GM12874 (cell line): ENCODE results near the gene SNAP29.

Experiments
- TF ChIP-seq, protein P1 (sequence below): IDR thresholded peaks from 2 replicates; pipeline ENCODE4 v1.5.1; 2011; ENCODE audit warnings: low read depth, mild to moderate bottlenecking, control low read depth, low read length, moderate library complexity; ENCODE audit not compliant: insufficient read depth

SNAP29 gene

GRCh38 chr22:20858615-20859416 lies at the start of gene SNAP29, which contains the start of gene PI4KA:
Gene SNAP29, plus strand, starts transcription at chr22:20859007. Its CDS starts 104 bp downstream, at chr22:20859111.
Gene PI4KA, minus strand, starts transcription at chr22:20858811. Its CDS starts 86 bp downstream, at chr22:20858725.
- TF ChIP-seq, protein P1, sequence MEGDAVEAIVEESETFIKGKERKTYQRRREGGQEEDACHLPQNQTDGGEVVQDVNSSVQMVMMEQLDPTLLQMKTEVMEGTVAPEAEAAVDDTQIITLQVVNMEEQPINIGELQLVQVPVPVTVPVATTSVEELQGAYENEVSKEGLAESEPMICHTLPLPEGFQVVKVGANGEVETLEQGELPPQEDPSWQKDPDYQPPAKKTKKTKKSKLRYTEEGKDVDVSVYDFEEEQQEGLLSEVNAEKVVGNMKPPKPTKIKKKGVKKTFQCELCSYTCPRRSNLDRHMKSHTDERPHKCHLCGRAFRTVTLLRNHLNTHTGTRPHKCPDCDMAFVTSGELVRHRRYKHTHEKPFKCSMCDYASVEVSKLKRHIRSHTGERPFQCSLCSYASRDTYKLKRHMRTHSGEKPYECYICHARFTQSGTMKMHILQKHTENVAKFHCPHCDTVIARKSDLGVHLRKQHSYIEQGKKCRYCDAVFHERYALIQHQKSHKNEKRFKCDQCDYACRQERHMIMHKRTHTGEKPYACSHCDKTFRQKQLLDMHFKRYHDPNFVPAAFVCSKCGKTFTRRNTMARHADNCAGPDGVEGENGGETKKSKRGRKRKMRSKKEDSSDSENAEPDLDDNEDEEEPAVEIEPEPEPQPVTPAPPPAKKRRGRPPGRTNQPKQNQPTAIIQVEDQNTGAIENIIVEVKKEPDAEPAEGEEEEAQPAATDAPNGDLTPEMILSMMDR = no peak

DNA sequence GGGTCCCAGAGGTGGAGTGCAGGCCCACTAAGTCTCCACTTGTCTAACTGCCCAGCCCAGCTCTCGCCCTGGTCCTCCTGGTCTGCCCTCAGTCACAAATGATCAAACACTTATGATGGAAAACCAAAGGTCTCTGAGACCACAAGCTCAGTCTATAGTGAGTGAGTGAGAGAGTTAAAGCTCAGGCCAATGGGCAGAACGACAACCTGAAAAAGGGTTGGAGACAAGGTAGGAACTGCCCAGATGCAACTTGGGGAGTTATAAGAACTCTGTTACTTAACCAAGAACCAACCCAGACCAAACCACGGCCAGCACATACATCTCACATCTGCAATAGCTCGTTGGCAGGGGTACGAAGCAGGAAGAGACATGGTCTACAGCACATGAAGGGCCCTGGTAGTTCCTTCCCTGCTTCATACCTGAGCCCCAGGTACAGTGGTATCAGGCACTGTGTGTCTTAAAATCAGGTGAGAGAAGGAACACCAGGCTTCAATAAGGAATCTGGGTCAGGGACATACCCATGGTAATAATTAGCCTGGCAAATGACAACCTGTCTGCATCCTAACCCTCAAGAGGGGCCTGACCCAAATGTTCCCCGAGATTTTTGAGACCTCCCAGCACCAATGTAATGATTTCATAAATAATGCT lies 49.1 kb upstream of the SNAP29 start:
- TF ChIP-seq, protein P1 = no peak

DNA sequence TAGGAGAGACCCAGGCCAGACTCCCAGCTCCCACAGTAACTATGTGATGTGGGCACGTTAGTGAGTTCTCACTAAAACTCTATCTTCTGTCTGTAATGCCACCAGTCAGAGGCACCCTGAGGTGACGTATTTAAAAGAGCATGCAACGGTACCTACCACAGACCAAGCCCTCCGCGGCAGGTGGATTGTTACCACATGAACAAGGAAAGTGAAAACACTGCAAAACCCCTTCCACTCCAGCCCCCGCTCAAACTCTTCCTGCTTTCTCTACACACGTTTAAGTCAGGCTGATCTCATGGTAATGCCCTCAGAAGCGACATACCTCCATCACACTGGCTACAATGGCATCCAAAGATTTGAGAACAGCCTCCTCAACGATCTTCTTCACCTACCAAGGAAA lies 48.2 kb upstream of the SNAP29 start:
- TF ChIP-seq, protein P1 = no peak

- TF ChIP-seq, protein P1 = no peak
Observed at GRCh38 chr22:20811171-20811570, 47.6 kb upstream of the SNAP29 start.

GRCh38 chr22:20811971-20812660 lies 46.7 kb upstream of the SNAP29 start:
- TF ChIP-seq, protein P1 = no peak

- TF ChIP-seq, protein P1 = no peak
Observed at GRCh38 chr22:20813056-20813455, 45.8 kb upstream of the SNAP29 start.

- TF ChIP-seq, protein P1 = no peak
Observed at GRCh38 chr22:20814221-20814808, 44.5 kb upstream of the SNAP29 start.
